HepG2 (cell line): ENCODE data around the gene DMGDH. TPM values are rescaled to one million over a fixed set of nuclear protein-coding genes. Genes with fewer than 3 reads are reported as not detected.

Experiments
- FOXK2 ChIP-seq: fragments of 450-650 bp; IDR thresholded peaks from 2 replicates; pipeline ENCODE4 v1.6.1; 2016
- GATAD1 ChIP-seq: IDR thresholded peaks from 2 replicates; pipeline ENCODE4 v1.6.1; 2016; ENCODE audit warnings: missing genetic modification reagents, missing compliant biosample characterization
- HMGA1 ChIP-seq: sonication (generic); formaldehyde crosslinking; conservative IDR thresholded peaks from 2 replicates; pipeline ENCODE4 v1.4.0; 2020; ENCODE audit warnings: missing genetic modification reagents
- HNRNPUL1 ChIP-seq: fragments of 200-400 bp; formaldehyde crosslinking; IDR thresholded peaks from 2 replicates; pipeline ENCODE4 v1.6.1; 2017; ENCODE audit warnings: low read depth, mild to moderate bottlenecking, low read length, moderate library complexity
- NFE2L1 ChIP-seq: sonication (generic); formaldehyde crosslinking; IDR thresholded peaks from 2 replicates; pipeline ENCODE4 v1.4.0; 2020; ENCODE audit warnings: missing genetic modification reagents, mild to moderate bottlenecking, borderline replicate concordance
- PAF1 ChIP-seq: IDR thresholded peaks from 2 replicates; pipeline ENCODE4 v1.6.1; 2016; ENCODE audit warnings: missing genetic modification reagents, missing compliant biosample characterization
- RFX1 ChIP-seq: fragments of 450-650 bp; IDR thresholded peaks from 2 replicates; pipeline ENCODE4 v1.6.1; 2017
- SMARCE1 ChIP-seq: fragments of 450-650 bp; IDR thresholded peaks from 2 replicates; pipeline ENCODE4 v1.6.1; 2017; ENCODE audit warnings: borderline replicate concordance
- SMYD3 ChIP-seq: sonication (generic); formaldehyde crosslinking; IDR thresholded peaks from 2 replicates; pipeline ENCODE4 v1.8.1; 2023; ENCODE audit warnings: mild to moderate bottlenecking, missing genetic modification reagents
- ZBTB8A ChIP-seq: sonication (generic); formaldehyde crosslinking; IDR thresholded peaks from 2 replicates; pipeline ENCODE4 v1.4.0; 2020; ENCODE audit warnings: mild to moderate bottlenecking, low read depth, missing genetic modification reagents, borderline replicate concordance
- ZNF34 ChIP-seq: sonication (generic); formaldehyde crosslinking; IDR thresholded peaks from 2 replicates; pipeline ENCODE4 v1.4.0; 2020; ENCODE audit warnings: mild to moderate bottlenecking, missing genetic modification reagents, borderline replicate concordance
- ZNF749 ChIP-seq: sonication (generic); formaldehyde crosslinking; IDR thresholded peaks from 2 replicates; pipeline ENCODE4 v1.8.0; 2022; ENCODE audit warnings: mild to moderate bottlenecking, missing genetic modification reagents, moderate library complexity, borderline replicate concordance
- polyA plus RNA-seq, 8 experiments: library from polyadenylated mRNA; depleted of rRNA in 3 of 8; stranded (reverse) in 7 of 8; unstranded in 1 of 8; fragments of >200 nt; fragmentation: Illumina TruSeq in 4 of 8; extraction: Trizol in 4 of 8; gene quantifications; 2 replicates each; pipeline versions ENCODE4 v1.2.1 to v1.2.3, GENCODE V29; 2011 to 2016; ENCODE audit warnings: low read depth in 4 of 8, missing spikeins in 1 of 8, mixed read lengths in 1 of 8; ENCODE audit not compliant: insufficient read depth in 1 of 8
- total RNA-seq, 5 experiments: library from RNA; depleted of rRNA; stranded (reverse); fragments of >200 nt; fragmentation: Illumina TruSeq; extraction: Trizol; gene quantifications; 2 replicates each; pipeline ENCODE4 v1.2.3, GENCODE V29; 2016; ENCODE audit warnings: low read depth in 1 of 5
- TF ChIP-seq, protein P1 (sequence below): sonication (generic); formaldehyde crosslinking; IDR thresholded peaks from 2 replicates; pipeline ENCODE4 v1.9.0; 2021; ENCODE audit warnings: missing genetic modification reagents, borderline replicate concordance
- TF ChIP-seq, protein P2 (sequence below): sonication (generic); formaldehyde crosslinking; IDR thresholded peaks from 2 replicates; pipeline ENCODE4 v1.5.1; 2020; ENCODE audit warnings: mild to moderate bottlenecking, missing genetic modification reagents, borderline replicate concordance
- TF ChIP-seq, protein P3 (sequence below): IDR thresholded peaks from 2 replicates; pipeline ENCODE4 v1.6.1; 2016; ENCODE audit warnings: low read depth, missing genetic modification reagents, missing compliant biosample characterization
- TF ChIP-seq, protein P4 (sequence below): sonication (generic); formaldehyde crosslinking; IDR thresholded peaks from 2 replicates; pipeline ENCODE4 v1.4.0; 2020; ENCODE audit warnings: missing genetic modification reagents

The DMGDH gene
- total and polyA plus RNA-seq, 2 of the 13 experiments (the other 11 are each of a cell fraction or from before 2014, with no cell fraction given) = 3.6 to 7.9 TPM

DNA sequence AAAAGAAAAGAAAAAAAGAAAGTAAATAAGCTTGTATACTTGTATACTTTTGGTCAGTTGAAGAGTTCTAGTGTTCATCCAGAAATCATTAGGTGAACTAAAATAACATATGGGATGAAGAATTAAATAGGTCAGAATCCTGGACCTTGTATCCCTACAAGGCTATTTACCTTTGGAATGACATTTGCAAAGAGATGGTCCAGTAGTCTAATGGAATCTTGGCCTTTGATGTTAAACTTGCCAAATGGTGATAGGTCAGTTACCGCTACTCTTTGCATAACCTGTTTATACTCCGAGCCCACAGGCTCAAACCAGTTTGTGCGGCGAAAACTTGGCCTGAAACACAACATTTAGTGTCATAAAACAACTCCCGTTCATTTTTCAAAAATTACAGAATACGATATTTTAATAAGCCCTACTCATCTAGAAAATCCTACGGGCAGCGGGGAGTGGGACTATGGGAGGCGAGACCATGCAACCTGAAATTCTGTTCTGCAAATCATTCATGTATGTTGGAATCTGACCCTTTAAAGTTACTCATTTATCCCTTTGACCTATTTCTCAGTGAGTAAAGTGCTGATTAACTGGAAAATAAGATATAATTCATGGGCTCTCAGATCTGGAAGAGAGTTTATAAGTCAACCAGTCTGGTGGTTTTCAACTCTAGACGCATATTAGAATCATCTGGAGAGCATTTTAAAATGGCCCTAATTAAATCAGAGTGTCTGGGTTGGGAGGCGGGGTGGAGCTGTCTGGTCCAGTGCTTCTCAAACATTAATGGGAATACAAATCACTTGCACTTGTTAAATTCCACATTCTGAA is 38.6 kb downstream of the DMGDH start (continued):
- TF ChIP-seq SMARCE1 (no peak), ZNF749 (CRISPR knock-in tag) (no peak), HNRNPUL1 (no peak), GATAD1 (peak; percentile 13; the same call in 1 of the 2 replicates), FOXK2 (peak; percentile 85), RFX1 (no peak), PAF1 (CRISPR knock-in tag) (no peak), ZBTB8A (CRISPR knock-in tag) (no peak), NFE2L1 (CRISPR knock-in tag) (no peak), ZNF34 (CRISPR knock-in tag) (no peak), HMGA1 (CRISPR knock-in tag) (no peak), SMYD3 (CRISPR knock-in tag) (no peak)
- TF ChIP-seq, protein P1, sequence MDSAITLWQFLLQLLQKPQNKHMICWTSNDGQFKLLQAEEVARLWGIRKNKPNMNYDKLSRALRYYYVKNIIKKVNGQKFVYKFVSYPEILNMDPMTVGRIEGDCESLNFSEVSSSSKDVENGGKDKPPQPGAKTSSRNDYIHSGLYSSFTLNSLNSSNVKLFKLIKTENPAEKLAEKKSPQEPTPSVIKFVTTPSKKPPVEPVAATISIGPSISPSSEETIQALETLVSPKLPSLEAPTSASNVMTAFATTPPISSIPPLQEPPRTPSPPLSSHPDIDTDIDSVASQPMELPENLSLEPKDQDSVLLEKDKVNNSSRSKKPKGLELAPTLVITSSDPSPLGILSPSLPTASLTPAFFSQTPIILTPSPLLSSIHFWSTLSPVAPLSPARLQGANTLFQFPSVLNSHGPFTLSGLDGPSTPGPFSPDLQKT (CRISPR knock-in tag) = no peak
- TF ChIP-seq, protein P2, sequence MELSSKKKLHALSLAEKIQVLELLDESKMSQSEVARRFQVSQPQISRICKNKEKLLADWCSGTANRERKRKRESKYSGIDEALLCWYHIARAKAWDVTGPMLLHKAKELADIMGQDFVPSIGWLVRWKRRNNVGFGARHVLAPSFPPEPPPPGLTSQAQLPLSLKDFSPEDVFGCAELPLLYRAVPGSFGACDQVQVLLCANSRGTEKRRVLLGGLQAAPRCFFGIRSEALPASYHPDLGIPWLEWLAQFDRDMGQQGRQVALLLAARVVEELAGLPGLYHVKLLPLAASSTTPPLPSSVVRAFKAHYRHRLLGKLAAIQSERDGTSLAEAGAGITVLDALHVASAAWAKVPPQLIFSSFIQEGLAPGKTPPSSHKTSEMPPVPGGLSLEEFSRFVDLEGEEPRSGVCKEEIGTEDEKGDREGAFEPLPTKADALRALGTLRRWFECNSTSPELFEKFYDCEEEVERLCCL (CRISPR knock-in tag) = no peak
- TF ChIP-seq, protein P3, sequence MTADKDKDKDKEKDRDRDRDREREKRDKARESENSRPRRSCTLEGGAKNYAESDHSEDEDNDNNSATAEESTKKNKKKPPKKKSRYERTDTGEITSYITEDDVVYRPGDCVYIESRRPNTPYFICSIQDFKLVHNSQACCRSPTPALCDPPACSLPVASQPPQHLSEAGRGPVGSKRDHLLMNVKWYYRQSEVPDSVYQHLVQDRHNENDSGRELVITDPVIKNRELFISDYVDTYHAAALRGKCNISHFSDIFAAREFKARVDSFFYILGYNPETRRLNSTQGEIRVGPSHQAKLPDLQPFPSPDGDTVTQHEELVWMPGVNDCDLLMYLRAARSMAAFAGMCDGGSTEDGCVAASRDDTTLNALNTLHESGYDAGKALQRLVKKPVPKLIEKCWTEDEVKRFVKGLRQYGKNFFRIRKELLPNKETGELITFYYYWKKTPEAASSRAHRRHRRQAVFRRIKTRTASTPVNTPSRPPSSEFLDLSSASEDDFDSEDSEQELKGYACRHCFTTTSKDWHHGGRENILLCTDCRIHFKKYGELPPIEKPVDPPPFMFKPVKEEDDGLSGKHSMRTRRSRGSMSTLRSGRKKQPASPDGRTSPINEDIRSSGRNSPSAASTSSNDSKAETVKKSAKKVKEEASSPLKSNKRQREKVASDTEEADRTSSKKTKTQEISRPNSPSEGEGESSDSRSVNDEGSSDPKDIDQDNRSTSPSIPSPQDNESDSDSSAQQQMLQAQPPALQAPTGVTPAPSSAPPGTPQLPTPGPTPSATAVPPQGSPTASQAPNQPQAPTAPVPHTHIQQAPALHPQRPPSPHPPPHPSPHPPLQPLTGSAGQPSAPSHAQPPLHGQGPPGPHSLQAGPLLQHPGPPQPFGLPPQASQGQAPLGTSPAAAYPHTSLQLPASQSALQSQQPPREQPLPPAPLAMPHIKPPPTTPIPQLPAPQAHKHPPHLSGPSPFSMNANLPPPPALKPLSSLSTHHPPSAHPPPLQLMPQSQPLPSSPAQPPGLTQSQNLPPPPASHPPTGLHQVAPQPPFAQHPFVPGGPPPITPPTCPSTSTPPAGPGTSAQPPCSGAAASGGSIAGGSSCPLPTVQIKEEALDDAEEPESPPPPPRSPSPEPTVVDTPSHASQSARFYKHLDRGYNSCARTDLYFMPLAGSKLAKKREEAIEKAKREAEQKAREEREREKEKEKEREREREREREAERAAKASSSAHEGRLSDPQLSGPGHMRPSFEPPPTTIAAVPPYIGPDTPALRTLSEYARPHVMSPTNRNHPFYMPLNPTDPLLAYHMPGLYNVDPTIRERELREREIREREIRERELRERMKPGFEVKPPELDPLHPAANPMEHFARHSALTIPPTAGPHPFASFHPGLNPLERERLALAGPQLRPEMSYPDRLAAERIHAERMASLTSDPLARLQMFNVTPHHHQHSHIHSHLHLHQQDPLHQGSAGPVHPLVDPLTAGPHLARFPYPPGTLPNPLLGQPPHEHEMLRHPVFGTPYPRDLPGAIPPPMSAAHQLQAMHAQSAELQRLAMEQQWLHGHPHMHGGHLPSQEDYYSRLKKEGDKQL (CRISPR knock-in tag) = no peak
- TF ChIP-seq, protein P4, sequence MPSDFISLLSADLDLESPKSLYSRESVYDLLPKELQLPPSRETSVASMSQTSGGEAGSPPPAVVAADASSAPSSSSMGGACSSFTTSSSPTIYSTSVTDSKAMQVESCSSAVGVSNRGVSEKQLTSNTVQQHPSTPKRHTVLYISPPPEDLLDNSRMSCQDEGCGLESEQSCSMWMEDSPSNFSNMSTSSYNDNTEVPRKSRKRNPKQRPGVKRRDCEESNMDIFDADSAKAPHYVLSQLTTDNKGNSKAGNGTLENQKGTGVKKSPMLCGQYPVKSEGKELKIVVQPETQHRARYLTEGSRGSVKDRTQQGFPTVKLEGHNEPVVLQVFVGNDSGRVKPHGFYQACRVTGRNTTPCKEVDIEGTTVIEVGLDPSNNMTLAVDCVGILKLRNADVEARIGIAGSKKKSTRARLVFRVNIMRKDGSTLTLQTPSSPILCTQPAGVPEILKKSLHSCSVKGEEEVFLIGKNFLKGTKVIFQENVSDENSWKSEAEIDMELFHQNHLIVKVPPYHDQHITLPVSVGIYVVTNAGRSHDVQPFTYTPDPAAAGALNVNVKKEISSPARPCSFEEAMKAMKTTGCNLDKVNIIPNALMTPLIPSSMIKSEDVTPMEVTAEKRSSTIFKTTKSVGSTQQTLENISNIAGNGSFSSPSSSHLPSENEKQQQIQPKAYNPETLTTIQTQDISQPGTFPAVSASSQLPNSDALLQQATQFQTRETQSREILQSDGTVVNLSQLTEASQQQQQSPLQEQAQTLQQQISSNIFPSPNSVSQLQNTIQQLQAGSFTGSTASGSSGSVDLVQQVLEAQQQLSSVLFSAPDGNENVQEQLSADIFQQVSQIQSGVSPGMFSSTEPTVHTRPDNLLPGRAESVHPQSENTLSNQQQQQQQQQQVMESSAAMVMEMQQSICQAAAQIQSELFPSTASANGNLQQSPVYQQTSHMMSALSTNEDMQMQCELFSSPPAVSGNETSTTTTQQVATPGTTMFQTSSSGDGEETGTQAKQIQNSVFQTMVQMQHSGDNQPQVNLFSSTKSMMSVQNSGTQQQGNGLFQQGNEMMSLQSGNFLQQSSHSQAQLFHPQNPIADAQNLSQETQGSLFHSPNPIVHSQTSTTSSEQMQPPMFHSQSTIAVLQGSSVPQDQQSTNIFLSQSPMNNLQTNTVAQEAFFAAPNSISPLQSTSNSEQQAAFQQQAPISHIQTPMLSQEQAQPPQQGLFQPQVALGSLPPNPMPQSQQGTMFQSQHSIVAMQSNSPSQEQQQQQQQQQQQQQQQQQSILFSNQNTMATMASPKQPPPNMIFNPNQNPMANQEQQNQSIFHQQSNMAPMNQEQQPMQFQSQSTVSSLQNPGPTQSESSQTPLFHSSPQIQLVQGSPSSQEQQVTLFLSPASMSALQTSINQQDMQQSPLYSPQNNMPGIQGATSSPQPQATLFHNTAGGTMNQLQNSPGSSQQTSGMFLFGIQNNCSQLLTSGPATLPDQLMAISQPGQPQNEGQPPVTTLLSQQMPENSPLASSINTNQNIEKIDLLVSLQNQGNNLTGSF (CRISPR knock-in tag) = no peak
